Hematopoietic multipotent progenitor cell treated with erythropoietin and hydrocortisone succinate and interleukin-3 and kit ligand, for 4 days (in vitro differentiated cells): ENCODE results near the gene METTL16.

Source experiments
- DNase-seq: peaks from one replicate; pipeline ENCODE4 v3.0.0-alpha.2; 2015

Gene METTL16

GRCh38 chr17:2445638-2446037, 66.0 kb downstream of the METTL16 start:
- no peak for DNase-seq

DNA sequence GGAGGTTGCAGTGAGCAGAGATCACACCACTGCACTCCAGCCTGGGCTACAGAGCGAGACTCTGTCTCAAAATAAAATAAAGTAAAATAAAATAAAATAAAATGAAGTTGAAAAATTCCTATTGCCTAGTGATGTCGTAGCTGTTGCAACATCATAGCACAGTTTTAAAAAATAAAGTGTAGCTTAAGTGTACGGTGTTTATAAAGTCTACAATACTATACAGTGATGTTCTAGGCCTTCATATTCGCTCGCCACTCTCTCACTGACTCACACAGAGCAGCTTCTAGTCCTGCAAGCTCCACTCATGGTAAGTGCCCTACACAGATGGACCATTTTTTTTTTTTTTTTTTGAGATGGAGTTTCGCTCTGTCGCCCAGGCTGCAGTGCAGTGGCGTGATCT, 67.3 kb downstream of the METTL16 start:
- DNase-seq = no peak

DNA sequence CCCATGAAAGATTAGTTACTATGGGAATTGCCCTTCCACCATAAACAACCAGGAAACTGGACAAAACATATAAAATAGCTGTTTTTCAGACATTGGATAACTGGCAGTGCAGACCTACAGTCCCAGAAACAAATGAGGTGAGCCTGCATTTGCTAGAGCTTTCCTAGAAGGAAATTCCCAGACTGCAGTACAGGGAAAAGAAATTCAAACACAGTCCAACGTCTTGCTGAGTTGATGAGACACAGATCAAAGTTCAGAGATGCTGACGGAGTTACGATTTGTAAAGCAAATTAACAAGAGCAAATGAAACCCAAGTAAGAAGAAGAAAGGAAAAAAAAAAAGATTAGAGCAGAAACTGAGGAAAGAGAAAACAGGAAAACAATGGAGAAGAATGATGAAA, 69.5 kb downstream of the METTL16 start:
- no peak for DNase-seq

DNA sequence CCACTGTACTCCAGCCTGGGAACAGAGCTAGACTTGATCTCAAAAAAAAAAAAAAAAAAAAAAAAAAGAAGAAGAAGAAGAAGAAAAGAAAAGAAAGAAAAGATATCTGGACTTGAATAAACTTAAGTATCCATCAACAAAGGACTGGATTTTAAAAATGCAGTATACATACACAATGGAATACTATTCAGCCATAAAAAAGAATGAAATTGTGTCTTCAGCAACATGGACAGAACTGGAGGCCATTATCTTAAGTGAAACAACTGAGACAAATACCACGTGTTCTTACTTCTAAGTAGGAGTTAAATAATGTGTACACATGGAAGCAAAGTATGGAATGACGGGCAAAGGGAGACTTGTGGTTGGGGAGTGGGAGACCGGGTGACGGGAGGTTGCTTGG, 70.8 kb downstream of the METTL16 start:
- DNase-seq = no peak

- DNase-seq = peak; percentile 61
Measured at GRCh38 chr17:2439997-2440396, 71.7 kb downstream of the METTL16 start.

DNA sequence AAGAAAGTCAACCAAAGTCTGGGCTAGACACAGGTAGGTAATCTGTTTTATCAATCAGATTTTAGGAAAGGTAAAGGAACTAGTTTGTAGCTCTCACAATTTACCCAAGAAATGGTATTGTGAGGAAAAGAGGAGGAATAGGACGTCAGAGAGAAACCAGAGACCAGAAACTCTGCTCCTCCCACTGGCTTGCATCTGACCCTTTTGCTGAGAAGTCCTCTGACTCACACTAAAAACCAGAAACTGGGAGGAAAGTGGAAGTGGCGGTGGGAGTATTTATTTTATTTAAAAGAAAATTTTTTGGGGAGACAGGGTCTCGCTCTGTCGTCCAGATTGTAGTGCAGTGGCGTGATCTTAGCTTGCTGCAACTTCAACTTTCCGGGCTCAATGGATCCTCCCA, 72.9 kb downstream of the METTL16 start:
- no peak for DNase-seq

DNA sequence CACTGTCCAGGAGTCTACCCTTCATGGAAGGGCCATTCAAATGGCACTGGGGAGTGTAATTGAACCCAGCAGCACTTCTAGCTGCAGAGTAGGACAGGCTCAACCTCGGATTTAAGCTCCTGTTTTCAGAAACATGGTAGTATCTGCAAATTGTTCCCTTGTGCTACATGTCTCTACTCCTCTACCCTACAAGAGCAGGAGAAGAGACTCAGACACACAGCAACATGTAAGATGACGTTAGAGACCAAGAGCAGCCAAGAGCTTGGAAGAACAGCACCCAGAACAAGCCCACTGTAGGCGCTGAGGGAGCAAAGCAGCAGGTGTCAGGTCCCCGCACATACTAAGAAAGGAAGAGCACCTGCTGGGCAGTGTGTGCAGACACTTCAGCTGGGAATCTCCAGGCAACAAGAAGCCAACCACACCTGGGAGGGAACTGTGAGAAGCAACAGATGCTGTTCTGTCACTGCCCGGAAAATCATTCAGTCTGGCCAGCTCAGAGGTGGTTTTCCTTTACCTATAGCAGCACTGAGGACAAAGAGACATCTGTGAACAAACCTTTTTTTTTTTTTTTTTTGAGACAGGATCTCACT, 75.3 kb downstream of the METTL16 start:
- no peak for DNase-seq

DNA sequence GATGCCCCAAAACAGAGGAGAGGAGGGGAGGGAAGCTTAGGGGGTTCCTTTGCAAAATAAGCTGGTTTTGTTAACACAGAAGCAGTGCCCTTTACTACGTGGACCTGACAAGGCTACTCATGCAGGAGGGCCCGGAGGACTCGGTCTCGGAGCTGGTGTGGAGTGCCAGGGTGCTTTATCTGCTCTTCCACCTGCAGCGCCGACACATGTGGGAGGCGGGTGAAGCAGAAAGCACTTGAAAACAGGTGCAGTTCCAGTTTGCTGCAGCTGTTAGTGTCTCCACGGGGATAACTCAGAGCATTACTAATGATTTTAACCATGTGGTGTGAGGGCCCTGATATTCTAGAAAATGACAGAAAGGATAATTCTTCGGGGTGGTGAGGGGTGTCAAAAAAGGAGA, 75.8 kb downstream of the METTL16 start:
- no peak for DNase-seq

GRCh38 chr17:2435181-2435741, 76.4 kb downstream of the METTL16 start:
- DNase-seq = peak; percentile 35

DNA sequence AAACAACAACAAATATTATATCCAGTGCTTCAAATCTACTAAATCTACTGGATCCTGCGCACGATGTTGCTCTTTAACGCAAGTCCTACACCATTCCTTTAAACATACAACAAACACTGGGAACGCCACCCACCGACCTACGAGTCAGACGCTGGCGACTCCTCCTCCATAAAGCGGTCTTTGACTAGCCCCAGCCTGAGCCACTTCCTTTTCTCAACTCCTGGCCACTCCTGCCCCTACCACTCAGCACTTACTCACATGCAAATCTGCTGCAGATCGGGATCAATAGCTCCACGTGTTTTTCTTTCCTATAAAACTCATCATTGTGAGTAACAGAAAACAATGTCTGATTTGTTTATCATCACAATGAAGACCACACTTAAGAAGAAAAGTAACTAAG, 78.0 kb downstream of the METTL16 start:
- DNase-seq = no peak

GRCh38 chr17:2427910-2428309, 83.8 kb downstream of the METTL16 start:
- DNase-seq = no peak

GRCh38 chr17:2427215-2427614, 84.5 kb downstream of the METTL16 start:
- no peak for DNase-seq

- DNase-seq = no peak
Measured at GRCh38 chr17:2423271-2423670, 88.4 kb downstream of the METTL16 start.

GRCh38 chr17:2421315-2422147, 90.2 kb downstream of the METTL16 start:
- peak; percentile 32 for DNase-seq

DNA sequence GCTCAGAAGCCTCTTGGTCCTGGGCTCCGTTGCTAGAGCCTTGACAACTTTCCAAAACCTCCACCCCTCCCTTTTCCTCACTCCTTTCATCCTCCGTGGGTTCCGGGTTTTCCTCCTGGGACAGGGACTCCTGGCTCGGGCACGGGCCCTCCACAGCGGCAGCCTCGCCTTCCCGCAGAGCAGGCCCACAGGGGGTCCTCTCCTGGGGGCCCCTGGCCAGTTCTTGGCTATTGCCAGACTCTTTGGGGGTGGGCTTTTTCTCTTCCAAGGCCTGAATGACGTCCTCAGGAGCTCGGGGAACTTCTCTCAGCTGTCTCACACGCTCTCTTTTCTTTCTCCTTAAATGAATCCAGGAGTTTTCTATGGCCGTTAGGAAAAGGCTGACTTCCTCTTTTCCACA, 91.5 kb downstream of the METTL16 start:
- DNase-seq = no peak

GRCh38 chr17:2419486-2419885, 92.2 kb downstream of the METTL16 start:
- DNase-seq = no peak

DNA sequence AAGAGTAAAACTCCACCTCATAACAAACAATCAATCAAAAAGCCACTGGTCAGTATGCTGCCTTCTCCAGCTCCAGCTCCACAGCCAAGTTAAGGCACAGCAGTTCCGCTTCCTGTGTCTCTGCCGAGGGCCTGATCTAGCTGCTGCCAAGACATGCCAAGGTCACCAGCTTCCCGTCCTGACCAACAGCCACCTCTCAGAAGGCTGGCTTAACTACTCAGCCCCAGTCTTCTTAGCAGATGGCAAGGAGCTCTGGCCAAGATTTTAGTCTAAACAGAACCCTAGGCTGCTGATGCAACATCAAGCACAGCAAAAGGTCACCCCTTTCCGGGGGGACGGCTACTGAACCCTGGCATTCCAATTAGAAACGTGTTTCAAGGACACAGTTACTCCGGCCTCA, 93.1 kb downstream of the METTL16 start:
- no peak for DNase-seq

GRCh38 chr17:2416010-2416734, 95.5 kb downstream of the METTL16 start:
- DNase-seq = peak; percentile 91

DNA sequence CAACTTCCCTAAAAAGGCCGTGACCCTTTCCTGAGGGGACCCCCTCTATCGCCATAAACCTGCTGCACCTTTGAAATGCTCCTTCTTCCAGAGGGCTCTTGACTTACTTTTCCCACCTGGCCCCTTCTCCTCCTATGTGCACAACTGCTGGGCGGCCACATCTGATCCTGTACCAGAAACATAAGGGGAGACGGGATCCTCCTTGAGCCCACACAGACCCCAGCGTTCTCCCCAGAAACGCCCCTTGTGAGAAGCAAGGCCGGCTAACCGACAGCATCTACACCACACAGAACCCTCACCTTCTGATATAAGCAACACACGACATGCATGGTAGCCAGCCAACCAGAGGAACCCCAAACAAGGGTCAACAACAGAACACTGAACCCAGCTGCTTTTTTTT, 96.6 kb downstream of the METTL16 start:
- DNase-seq = no peak

DNA sequence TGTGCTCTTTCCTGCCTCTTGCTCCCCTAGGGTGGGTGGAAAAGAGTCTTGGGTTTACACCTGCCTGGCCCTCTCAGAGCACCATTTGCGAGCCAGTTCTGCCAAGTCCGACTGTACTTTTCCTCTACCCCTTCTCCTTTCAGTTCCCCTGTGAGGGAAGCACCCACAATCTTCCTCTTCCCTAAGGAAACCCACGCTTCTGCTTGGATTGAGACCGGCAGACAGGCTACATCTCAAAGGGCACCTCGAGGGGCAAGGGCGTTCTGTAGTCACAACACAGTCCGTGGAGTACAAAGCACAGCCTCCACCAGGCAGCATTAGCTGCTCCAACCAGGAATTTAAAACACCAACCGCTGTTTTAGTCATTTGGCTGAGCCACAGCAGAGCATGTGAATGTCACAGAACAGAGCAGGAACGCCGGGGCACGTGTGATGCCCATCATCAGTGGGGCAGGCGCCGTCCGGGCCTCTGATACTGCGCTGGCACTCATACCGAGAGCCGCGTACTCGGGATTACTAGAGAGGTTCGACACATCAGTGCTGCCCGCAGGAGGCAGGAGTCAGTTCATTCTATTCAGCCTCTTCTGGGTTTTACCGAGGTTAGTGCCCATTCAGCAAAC, 97.1 kb downstream of the METTL16 start:
- no peak for DNase-seq

DNA sequence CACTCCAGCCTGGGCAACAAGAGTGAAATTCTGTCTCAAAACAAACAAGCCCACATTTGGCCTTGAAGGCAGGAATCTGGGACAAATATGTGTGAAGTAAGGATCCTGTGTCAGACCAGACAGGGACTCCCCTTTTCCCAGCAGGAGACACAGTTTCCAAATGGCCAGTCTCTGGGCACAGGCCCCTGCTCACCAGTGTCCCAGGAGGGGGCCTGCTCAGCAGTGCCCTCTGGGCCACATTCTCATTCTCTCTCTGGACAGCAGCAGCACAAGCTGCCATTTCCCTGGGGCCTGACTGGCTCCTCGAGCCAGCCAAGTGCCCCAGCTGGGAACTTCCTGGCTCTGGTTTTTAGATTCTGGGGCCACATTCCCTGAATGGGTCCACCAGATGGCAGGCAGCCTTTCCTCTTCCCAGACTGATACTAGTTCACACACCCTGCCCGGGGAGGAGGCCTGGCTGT, 99.1 kb downstream of the METTL16 start:
- no peak for DNase-seq

DNA sequence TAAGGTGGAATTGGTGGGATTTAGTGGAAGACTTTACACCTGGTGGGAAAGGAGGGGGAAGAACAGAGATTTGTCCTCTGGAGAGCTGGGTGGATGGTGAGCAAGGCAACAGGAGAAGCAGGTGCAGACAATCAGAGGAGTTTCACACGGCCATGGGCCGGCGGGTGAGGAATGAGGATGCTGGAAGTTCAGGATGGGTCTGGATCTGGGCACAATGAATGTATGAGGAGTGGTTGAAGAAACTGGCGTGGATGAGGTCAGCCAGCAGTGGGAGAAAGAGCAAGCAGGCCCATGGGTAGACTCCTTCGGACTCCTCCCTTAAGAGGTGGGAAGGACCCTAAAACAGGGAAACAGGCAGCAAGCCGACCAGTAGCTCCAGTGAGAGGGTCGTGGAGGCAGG, 100.7 kb downstream of the METTL16 start:
- DNase-seq = no peak
